22Rv1 (cell line): Measurements from ENCODE around the gene AGT.

Source experiments
- CTCF ChIP-seq: fragments of 450-650 bp; IDR thresholded peaks from 2 replicates; pipeline ENCODE4 v1.5.1; 2017; ENCODE audit warnings: mild to moderate bottlenecking
- ZFX ChIP-seq: fragments of 450-650 bp; IDR thresholded peaks from 2 replicates; pipeline ENCODE4 v1.6.1; 2017; ENCODE audit warnings: antibody characterized with exemption, borderline replicate concordance

GRCh38 chr1:230715510-230715909 is 1.6 kb upstream of the AGT start:
- TF ChIP-seq CTCF (no peak), ZFX (no peak)
